EL (cell line): ENCODE results near the gene MRS2.

ENCODE experiments used
- DNase-seq: peaks from one replicate; pipeline ENCODE4 v3.0.0-alpha.2; 2016

The MRS2 gene

GRCh38 chr6:24436979-24437378, 34.2 kb downstream of the MRS2 start:
- DNase-seq, result no peak

DNA sequence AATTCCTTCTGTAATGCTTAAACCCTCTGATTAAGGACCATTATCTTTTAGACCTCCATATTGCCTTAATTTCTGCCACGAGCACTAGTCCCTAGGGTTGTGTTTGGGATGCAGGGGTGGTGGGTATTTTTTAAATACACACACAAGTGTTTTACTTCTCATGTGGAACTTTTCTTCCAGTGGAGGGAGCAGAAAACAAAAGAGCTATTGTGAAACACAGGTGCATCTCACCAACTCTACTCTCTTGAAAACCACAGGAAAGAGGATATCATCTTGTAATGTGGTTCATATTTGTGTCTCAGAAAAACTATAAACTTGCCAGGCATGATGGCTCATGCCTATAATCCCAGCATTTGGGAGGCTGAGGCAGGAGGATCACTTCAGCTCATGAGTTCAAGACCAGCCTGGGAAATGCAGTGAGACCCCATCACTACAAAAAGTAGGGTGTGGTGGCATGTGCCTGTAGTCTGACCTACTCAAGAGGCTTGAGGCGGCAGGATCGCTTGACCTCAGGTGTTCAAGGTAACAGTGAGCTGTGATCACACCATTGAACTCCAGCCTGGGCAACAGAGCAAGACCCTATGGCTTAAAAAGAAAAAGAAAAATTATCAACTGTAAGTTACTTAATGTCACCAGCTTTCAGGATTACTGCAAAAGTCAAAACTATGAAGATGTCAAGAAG, 37.3 kb downstream of the MRS2 start:
- no peak for DNase-seq

- DNase-seq, result no peak
Observed at GRCh38 chr6:24440897-24441598, 38.3 kb downstream of the MRS2 start.

- DNase-seq, result no peak
Observed at GRCh38 chr6:24441599-24441904, 38.8 kb downstream of the MRS2 start.

- no peak for DNase-seq
Observed at GRCh38 chr6:24444588-24444987, 41.9 kb downstream of the MRS2 start.

DNA sequence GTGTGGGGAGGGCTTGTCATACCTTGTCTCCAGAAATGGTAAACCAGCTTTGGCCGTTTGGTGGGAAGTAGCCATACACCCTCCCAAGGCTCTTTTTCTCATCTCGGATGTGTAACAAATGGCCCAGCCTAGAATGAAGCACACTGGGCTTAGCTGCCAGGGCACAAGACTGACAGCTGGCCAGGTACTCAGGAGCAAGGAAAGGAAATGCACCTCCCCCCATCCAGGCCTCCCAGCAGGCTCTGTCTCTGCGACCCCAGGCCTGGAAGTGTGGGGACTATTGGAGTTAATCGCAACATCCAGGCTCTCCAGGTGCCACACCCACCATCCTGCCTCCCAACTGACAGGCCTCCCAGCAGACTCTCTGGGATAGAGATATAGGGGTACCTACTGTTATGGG, 43.0 kb downstream of the MRS2 start:
- DNase-seq, result no peak

DNA sequence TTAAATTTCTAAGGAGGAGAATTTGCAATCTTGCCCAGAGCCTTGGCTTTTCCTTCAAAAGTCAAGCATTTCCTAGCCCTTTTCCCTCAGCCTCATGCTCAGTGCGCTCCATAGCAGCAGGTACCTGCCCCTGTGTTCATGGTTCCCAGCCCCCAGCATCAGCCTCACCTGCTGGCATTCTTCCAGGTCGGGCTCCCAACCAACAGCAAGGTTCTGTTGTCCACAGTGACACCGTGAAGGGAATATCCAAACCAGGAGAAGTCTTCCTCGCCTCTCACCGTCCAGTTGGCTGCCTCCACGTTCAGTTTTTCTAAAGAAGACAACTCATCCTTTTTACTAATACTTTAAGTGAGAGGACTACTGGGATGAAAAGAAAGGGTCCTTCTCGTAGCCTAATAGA, 43.9 kb downstream of the MRS2 start:
- no peak for DNase-seq

GRCh38 chr6:24448396-24448795, 45.7 kb downstream of the MRS2 start:
- DNase-seq, result no peak

DNA sequence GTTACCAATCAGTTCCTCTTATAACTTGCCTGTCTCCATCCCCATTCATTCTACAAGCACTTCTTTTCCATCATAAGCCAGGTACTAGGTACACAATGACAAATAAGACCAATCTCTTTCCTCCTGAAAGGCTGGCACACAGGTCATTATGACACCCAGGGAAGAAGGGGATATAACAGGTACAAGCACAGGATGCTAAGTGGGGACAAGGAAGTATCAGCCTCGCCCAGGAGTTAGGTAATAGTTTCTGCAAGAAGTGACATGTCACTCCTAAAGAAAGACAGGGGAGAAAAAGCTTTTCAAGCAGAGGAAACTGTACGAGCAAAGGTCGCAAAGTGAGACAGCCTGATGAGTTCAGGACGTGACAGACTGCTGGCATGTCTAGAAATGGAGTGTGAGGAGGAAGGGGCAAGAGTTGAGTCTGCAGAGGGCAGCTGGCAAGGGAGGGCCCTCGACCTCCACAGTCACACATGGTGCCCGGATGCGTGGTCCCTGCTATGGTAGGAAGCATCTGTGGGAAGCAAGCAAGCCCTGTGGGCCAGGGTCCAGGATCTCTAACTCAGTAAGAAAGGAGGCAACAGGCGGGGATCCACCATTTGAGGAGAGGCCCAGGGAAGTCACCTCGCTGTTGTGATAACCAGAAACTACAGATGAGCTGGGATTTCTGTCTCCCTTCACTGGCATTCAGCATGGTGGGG, 46.2 kb downstream of the MRS2 start:
- no peak for DNase-seq

DNA sequence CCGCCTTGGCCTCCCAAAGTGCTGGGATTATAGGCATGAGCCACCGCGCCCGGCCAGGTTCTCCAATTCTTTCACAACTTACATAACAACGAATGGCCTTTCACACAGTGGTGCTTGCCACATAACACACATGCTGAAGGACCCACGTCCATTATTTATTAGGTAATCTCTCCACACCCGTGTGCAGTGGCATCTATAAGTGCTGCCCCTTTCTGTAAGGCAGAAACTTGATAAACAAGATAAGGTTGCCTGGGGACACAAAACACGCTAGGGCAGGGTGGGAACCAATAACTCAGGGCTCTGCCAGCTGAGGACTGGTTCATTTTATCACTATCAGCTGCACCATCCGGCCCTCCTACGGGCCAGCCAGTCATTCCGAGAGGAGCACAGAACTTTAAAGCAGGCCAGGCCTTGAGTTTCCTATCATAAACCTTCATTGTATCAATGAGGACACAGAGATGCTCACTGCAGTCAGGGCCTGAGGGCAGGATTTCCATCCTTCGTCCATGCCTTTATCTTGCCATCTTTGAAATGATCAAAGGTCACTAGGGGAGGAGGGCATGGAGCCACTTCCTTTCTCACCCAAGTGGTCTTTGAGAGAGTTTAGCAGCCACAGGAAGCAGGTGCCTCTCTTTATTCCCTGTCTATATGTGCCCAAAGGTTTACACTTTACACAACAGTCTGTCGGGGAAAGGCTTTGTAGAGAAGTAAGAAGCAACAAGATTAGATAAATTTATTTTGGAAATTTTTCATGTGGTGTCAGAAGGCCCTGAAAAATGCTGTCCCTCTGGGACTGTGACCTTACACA, 49.0 kb downstream of the MRS2 start:
- no peak for DNase-seq

- DNase-seq, result no peak
Observed at GRCh38 chr6:24453921-24454320, 51.2 kb downstream of the MRS2 start.

DNA sequence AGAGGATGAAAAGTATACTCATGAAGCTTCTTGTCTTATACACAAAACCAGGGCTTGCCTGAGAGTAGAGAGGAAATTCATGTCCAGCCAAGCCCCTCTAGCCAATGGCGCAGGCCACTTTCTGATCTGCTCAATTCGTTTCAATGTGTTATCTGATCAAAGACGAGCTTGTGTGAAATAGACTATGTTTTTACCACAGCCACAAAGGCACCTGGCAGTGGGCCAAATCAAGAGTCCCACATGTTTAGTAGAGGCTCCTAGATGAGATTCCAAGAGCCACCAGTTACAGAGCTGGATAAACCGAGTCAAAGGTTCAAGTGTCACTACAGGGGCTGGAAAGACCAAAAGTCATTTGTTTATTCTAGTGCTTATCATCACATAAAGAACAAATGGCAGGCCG, 51.7 kb downstream of the MRS2 start:
- no peak for DNase-seq

DNA sequence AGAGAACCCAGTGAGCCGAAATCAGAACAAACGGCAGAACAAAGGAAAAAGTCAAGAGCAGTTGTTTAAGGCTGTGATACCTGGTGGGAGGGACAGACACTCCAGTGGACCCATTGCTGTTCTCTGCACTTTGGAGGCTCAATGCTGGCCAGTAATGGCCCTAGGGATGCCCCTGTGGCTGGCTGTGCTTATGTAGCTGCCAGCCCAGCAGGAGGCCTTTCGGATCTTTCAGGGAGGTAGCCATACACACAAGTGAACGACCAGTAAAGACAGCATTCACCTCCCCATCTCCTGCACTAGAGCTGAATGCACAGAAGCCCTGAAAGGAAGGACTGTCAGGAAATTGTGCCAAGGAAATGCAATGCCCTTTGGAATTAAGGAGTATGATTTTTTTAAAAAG, 52.3 kb downstream of the MRS2 start:
- DNase-seq, result no peak

GRCh38 chr6:24458134-24458533, 55.4 kb downstream of the MRS2 start:
- no peak for DNase-seq

DNA sequence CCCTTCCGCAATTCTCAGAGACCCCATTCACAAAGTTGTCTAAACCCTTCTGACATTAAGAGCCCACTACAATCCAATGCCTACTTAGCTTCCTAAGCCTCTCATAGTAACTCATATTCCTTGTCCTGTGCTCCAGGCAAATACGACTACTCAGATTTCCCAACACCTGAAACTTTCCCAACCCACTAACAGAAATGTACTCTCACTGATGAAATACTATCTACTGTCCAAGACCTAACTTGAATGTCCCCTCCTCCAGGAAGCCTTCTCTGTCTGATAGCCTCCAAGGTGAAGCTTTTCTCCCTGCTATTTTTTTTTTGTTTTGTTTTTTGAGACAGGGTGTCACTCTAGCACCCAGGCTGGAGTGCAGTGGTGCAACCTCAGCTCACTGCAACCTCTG, 56.2 kb downstream of the MRS2 start:
- no peak for DNase-seq

DNA sequence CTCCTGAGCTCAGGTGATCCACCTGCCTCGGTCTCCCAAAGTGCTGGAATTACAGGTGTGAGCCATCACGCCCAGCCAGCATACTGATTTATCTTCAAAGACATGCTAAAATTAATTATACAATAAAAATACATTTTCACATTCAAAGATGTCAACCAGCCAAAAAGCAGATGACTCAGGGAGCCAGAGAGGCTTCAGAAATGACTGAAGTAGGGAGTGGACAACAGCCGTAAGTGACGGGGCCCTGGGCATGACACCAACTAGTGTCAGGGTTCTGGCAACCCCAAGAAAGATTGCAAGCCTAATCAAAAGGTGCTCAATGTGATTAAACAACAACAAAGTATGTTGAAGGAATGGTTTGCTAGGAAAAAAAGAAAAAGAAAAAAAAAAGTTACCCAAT, 58.2 kb downstream of the MRS2 start:
- DNase-seq, result no peak

- DNase-seq, result no peak
Observed at GRCh38 chr6:24464253-24465038, 61.7 kb downstream of the MRS2 start.

DNA sequence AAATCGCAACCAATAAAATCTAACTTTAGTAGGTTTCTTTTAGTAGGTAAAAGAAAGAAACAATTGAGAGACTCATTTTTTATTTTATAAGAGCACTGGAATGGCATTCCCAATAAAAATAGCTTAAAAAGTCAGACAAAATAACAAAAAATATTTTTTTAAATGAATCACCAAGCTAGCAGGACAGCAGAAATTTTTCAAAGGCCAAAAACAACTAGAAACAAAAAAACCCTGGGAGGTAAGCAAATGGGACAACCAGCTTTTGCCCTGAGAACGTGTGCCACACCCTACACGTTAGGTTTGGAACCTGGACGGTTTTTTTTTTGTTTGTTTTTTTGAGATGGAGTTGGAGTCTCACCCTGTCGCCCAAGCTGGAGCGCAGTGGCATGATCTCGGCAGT, 67.1 kb downstream of the MRS2 start:
- no peak for DNase-seq

GRCh38 chr6:24472181-24472580, 69.4 kb downstream of the MRS2 start:
- DNase-seq, result no peak
